Left renal pelvis (tissue), 4 donors: Measurements from ENCODE around the gene THSD7B. TPM values are rescaled to one million over a fixed set of nuclear protein-coding genes. Genes with fewer than 3 reads are reported as not detected.
"Not testable (repeated sequence)": the region's sequence is repeated elsewhere in the genome, so short reads cannot be mapped to it uniquely, and the experiment has no call there.

Experiments
- DNase-seq, 4 donors: peaks; one replicate each; pipeline ENCODE4 v3.0.0-alpha.2; 2013; ENCODE audit warnings: low read depth in 4 of 4, low spot score in 3 of 4
- polyA plus RNA-seq, 4 donors: library from polyadenylated mRNA; unstranded; fragments of 120-200 nt; gene quantifications; one replicate each; pipeline ENCODE4 v1.2.1, GENCODE V29; 2013; ENCODE audit not compliant: insufficient read length in 4 of 4

THSD7B gene
- polyA plus RNA-seq, 4 donors = 1.2 to 5.0 (median 4.0) TPM

DNA sequence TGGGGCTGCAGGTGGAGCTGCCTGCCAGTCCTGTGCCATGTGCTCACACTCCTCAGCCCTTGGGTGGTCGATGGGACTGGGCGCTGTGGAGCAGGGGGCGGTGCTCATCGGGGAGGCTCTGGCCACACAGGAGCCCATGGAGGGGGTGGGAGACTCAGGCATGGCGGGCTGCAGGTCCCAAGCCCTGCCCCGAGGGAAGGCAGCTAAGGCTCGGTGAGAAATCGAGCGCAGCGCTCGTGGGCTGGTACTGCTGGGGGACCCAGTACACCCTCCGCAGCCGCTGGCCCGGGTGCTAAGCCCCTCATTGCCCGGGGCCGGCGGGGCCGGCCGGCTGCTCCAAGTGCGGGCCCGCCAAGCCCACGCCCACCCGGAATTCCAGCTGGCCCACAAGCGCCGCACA is 566.2 kb downstream of the THSD7B start:
- not testable (repeated sequence) for DNase-seq

DNA sequence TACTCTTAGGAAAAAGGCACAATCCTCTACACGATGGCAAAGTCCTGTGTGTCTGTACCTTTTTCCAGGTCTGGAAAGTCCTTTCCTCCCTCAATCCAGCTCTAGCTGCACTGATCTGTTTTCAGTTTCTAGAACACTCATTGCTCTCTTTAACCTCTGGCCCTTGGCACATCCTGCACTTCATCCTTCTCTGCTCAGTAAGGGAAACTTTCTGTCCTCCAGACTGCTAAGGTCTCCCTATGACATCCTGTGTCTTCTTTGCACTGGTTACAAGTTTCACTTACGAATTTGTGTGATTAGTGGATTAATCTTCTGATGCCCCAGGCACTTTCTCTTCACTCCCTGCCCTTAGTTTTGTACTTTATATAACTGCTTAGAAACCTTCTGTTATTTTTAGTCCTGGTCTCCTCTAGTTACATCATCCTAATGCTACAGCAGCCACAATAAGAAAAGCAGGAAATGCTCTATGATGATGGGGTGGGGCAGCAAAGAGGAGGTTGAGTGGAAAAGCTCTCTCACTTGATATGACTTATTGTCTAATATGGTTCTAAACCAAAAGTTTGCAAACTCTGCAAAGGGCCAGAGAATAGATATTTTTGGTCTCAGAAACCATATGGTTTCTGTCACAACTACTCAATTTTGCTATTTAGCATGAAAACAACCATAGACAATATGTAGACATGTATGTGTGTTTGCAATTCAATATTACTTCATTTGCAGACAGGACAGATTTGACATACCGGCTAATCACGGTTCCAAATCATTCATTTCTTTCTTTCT is 568.2 kb downstream of the THSD7B start:
- no peak for DNase-seq

- DNase-seq = no peak
Measured at GRCh38 chr2:137336067-137336466, 570.7 kb downstream of the THSD7B start.

DNA sequence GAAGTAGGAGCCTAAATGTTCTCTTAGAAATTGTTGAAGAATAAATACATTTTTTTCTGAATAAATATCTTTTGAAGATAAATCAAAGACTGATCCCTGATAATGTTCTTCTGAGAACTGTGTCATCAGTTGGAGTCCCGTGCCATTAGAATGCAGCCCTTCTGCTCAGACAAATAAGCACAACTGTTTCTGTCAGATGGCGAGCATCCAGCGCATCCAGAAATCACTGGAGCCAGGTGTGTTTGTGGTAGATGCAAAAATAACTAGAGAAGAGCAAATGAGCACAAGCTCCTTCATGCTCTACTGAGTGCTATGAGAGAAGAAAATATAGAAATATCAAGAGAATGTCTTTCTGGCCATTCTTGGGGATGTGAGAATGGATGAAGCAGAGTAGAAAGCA is 573.7 kb downstream of the THSD7B start:
- no peak for DNase-seq

GRCh38 chr2:137345994-137346393 is 580.6 kb downstream of the THSD7B start:
- DNase-seq = no peak

GRCh38 chr2:137348301-137348700 is 583.0 kb downstream of the THSD7B start:
- no peak for DNase-seq

- DNase-seq = no peak
Measured at GRCh38 chr2:137357634-137358033, 592.3 kb downstream of the THSD7B start.

DNA sequence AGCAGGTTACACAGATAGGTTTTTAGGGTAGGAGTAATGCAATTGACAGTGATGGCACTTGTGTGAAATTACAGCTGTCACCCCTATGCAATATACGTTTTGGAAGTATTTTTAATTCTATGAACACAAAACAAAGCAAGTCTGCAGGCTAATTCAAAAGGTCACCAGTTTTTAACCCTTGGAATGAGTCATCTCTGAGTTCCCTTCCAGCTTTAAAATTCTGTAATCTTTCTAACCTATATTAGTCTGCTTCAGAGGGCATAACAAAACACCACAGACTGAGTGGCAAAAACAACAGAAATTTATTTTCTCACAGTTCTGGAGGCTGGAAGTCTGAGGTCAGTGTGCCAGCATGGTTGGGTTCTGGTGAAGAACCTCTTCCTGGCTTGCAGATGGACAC is 602.0 kb downstream of the THSD7B start:
- no peak for DNase-seq

- no peak for DNase-seq
Measured at GRCh38 chr2:137369106-137369505, 603.8 kb downstream of the THSD7B start.

DNA sequence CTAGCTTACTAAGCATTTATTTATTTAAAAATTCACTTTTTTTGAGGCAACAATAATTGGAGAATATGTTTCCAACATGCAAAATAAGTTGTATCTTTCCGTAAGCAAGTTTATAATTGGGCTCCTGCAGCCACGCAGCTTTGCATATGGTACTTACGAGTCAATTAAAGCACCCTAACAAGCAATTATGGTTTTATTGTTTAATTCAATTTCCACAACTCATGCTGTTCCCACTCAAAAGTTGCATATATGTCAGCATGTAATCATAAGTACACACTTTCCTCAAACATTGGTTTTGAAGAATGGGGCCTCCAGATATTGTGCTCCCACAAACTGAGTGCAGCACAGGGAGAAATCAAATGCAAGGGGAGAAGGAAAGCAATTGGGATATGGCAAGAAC is 613.8 kb downstream of the THSD7B start:
- no peak for DNase-seq

- no peak for DNase-seq
Measured at GRCh38 chr2:137380610-137381009, 615.3 kb downstream of the THSD7B start.

DNA sequence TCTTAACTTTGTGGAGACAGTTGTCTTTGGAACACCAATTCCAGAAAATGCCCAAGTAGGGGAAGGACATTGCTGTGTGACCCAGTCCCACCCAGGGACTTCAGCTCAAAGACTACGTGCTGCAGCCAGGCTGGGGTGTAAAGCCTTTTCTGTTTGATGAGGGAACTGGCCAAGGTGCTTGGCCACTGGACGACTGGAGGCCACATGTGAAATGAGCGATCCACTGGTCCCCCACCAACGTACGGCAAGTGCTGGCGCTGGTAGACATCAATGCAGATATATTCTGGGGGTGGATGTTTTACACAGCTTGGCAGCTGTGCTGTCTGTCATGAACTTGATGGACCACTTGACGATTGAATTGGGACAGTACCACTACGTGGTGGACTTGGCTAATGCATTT is 616.4 kb downstream of the THSD7B start:
- DNase-seq = no peak

GRCh38 chr2:137383391-137383790 is 618.0 kb downstream of the THSD7B start:
- DNase-seq = no peak

DNA sequence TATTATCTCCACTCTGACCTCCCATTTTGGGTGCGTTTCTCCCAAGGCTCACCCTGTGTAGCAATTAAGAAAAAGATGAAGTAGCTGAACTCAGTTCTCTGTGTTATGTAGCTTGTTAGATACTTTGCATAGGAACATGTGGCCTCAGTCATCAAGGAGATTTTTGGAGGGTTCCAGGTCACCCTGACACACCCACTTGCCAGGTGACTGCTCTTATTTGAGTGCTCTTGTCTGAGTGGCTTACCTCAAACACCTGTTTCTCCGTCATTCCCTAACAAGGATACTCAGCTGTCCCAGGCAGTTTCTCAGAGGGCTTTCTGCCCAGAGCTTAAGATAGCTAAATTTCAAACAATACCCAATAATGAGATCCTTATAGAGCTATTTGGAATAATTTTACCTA is 621.7 kb downstream of the THSD7B start:
- no peak for DNase-seq

- DNase-seq = no peak
Measured at GRCh38 chr2:137405496-137405895, 640.2 kb downstream of the THSD7B start.

DNA sequence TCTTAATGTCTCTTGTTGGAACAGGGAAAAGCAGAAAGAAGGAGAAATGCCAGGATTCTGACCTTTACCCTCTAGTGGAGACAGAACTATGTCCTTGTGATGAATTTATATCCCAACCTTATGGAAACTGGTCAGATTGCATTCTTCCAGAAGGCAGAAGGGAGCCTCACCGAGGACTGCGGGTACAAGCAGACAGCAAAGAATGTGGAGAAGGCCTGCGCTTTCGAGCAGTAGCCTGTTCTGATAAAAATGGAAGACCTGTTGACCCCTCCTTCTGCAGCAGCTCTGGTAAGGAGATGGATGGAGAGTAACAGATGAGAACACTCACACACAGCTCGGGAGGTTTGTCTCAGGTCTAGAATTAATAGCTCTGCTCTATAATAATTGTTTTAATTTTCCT is 646.2 kb downstream of the THSD7B start:
- DNase-seq = no peak

DNA sequence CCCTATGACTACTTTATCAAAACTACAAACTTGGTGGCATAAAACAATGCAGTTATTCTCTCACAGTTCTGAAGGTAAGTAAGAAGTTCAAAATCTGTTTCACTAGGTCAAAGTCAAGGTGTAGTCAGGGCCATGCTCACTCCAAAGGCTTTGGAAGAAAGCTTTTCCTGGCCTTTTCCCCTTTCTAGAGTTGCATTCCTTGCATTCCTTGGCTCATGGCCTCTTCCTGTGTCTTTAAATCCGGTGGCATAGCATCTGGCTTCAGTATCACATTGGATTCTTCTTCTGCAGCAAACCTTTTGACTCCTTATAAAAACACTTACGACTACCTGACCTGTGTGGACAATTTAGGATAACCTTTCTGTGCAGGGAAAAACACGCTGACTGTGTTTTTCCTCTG is 655.4 kb downstream of the THSD7B start:
- no peak for DNase-seq

DNA sequence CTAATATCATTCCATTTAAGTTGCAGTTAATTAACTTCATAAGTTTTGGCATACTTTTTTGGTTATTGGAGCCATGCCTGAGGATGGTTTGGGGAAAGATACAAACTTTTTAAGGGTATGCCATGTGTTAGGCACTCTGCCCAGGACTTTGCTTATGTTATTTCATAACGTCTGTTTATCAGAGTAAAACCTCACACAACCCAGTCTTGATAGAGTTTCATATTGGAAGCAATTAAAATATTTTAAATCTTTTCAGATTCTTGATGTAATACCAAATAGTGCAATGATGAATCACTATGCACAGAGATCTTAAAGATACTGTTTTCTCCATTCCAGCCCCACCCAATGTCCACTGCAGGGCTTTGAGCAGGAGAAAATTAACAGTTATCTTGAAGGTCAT is 669.8 kb downstream of the THSD7B start:
- no peak for DNase-seq

- DNase-seq = no peak
Measured at GRCh38 chr2:137437386-137437785, 672.0 kb downstream of the THSD7B start.

- no peak for DNase-seq
Measured at GRCh38 chr2:137444970-137445369, 679.6 kb downstream of the THSD7B start.

GRCh38 chr2:137449454-137449853 is 684.1 kb downstream of the THSD7B start:
- no peak for DNase-seq

DNA sequence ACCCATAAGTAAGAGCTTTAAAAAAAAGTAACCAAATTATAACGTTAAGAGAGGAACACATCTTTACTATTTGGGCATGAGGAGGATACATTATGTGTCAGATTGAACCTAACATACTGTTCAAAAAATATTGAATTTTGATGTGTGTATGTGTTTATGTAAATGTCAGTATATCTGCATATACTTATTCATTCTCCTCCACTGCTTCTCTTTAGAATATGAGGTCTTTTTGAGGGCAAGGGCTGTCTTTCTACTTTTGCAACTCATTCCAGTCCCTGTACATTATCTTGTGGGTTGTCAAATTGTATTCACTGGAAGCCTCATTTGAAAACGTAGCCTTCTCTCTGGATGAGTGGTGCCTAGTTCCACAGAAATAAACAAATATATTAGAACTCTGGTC is 689.5 kb downstream of the THSD7B start:
- no peak for DNase-seq
